HG02642 (cell line): Measurements from ENCODE around the gene TMED3.
"Not testable (repeated sequence)": the region's sequence is repeated elsewhere in the genome, so short reads cannot be mapped to it uniquely, and the experiment has no call there.

Source experiments
- ATAC-seq: cut with Tn5 transposase; IDR thresholded peaks from one replicate; pipeline ENCODE4 v1.9.1; 2021; ENCODE audit warnings: mild to moderate bottlenecking; ENCODE audit not compliant: unreplicated experiment, poor library complexity

Gene TMED3

GRCh38 chr15:79315623-79316328, 4.9 kb downstream of the TMED3 start:
- ATAC-seq: no peak

GRCh38 chr15:79316864-79317263, 6.0 kb downstream of the TMED3 start:
- no peak for ATAC-seq

GRCh38 chr15:79319973-79320372, 9.1 kb downstream of the TMED3 start:
- not testable (repeated sequence) for ATAC-seq

GRCh38 chr15:79321876-79322275, 11.0 kb downstream of the TMED3 start:
- ATAC-seq: no peak

GRCh38 chr15:79322306-79322705, 11.4 kb downstream of the TMED3 start:
- ATAC-seq: no peak

- ATAC-seq: no peak
Measured at GRCh38 chr15:79322945-79323344, 12.0 kb downstream of the TMED3 start.

- ATAC-seq: no peak
Measured at GRCh38 chr15:79329171-79329611, 18.3 kb downstream of the TMED3 start.

GRCh38 chr15:79332824-79333510, 22.1 kb downstream of the TMED3 start:
- ATAC-seq: no peak

GRCh38 chr15:79337591-79337990, 26.7 kb downstream of the TMED3 start:
- ATAC-seq: no peak

GRCh38 chr15:79339588-79340314, 28.8 kb downstream of the TMED3 start:
- ATAC-seq: no peak

GRCh38 chr15:79340315-79340602, 29.3 kb downstream of the TMED3 start:
- ATAC-seq: no peak

GRCh38 chr15:79341396-79341795, 30.5 kb downstream of the TMED3 start:
- ATAC-seq: no peak

GRCh38 chr15:79349525-79349924, 38.6 kb downstream of the TMED3 start:
- ATAC-seq: no peak

- no peak for ATAC-seq
Measured at GRCh38 chr15:79352206-79352605, 41.3 kb downstream of the TMED3 start.

- no peak for ATAC-seq
Measured at GRCh38 chr15:79357566-79357965, 46.7 kb downstream of the TMED3 start.

- ATAC-seq: no peak
Measured at GRCh38 chr15:79358069-79358468, 47.2 kb downstream of the TMED3 start.

GRCh38 chr15:79364571-79365240, 53.8 kb downstream of the TMED3 start:
- no peak for ATAC-seq

GRCh38 chr15:79365765-79366164, 54.9 kb downstream of the TMED3 start:
- no peak for ATAC-seq

- ATAC-seq: no peak
Measured at GRCh38 chr15:79366691-79367090, 55.8 kb downstream of the TMED3 start.

GRCh38 chr15:79370716-79371115, 59.8 kb downstream of the TMED3 start:
- ATAC-seq: no peak

- ATAC-seq: no peak
Measured at GRCh38 chr15:79371591-79371990, 60.7 kb downstream of the TMED3 start.
